ENCODE results near the gene OTUD3. TPM values are rescaled to one million over a fixed set of nuclear protein-coding genes. Genes with fewer than 3 reads are reported as not detected.

The OTUD3 gene
- total and polyA plus RNA-seq, 11 donors: 1.8 to 6.3 (median 4.0) TPM

- H3K4me1 ChIP-seq: peaks cover 4 to 40% (median 14%) of the 10 kb centered on the region in 12 donors
- no peak for ATAC-seq
- TF ChIP-seq CTCF (IDR thresholded peaks at IDR 0.05) (no peak), POLR2A (IDR thresholded peaks at IDR 0.05) (no peak)
- H3K9me3 ChIP-seq: no peaks in the 10 kb centered on the region
- WGBS, 4 donors: 91 to 96% (median 93%) methylated on average over 2 of the region's 2 CpGs
- H3K4me3 ChIP-seq: no peak overlapping the region
- no peaks in the 10 kb centered on the region for H3K27me3 ChIP-seq
- peaks cover 0 to 12% (median 4%) of the 10 kb centered on the region in 9 donors for H3K36me3 ChIP-seq
- intact Hi-C loops (cut with DNase I): no loop called here
- no peak overlapping the region for H3K27ac ChIP-seq
- DNase-seq: no peak
These were observed 3.6 kb downstream of the OTUD3 start for GRCh38 chr1:19885821-19886220.

DNA sequence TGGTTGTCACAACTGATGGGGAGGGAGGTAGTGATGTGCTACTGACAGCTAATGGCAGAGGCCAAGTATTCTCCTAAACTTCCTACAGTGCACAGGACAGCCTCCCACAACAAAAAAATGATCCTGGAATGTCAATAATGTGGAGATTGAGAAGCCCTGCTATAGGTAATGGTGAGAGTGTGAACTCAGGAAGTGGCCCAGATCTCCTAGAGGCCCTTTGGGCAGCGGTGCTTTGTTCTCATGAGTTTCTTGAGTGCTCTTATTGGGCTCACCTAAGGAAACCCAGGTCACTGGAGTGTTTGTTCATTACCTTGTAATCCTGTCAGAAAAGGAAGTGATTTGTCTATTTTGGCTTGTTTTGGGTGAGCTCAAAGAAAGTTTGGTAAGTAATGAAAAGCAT is 5.9 kb downstream of the OTUD3 start:
- intact Hi-C loops (cut with DNase I): no loop called here
- ATAC-seq (no peak), DNase-seq (no peak)
- Histone ChIP-seq H3K27me3 (no peaks in the 10 kb centered on the region), H3K9me3 (no peaks in the 10 kb centered on the region), H3K4me3 (no peak overlapping the region), H3K27ac (no peak overlapping the region), H3K36me3 (peaks cover 0 to 35% (median 27%) of the 10 kb centered on the region in 9 donors), H3K4me1 (peaks cover 2 to 34% (median 9%) of the 10 kb centered on the region in 12 donors)
- TF ChIP-seq CTCF (IDR thresholded peaks at IDR 0.05): no peak
- TF ChIP-seq POLR2A (IDR thresholded peaks at IDR 0.05): no peak
- 69 to 94% (median 91%) methylated on average over 1 of the region's 1 CpG for WGBS, 4 donors

GRCh38 chr1:19889656-19890055 is 7.5 kb downstream of the OTUD3 start:
- intact Hi-C loops (cut with DNase I): no loop called here
- ATAC-seq: no peak
- no peak for TF ChIP-seq CTCF (IDR thresholded peaks at IDR 0.05)
- TF ChIP-seq POLR2A (IDR thresholded peaks at IDR 0.05): no peak
- Histone ChIP-seq H3K9me3 (no peaks in the 10 kb centered on the region), H3K4me3 (no peak overlapping the region), H3K27me3 (no peaks in the 10 kb centered on the region), H3K36me3 (peaks cover 0 to 50% (median 42%) of the 10 kb centered on the region in 9 donors), H3K4me1 (peaks cover 0 to 20% (median 0%) of the 10 kb centered on the region in 12 donors), H3K27ac (no peak overlapping the region)
- no peak for DNase-seq

- no peak for DNase-seq
- H3K27me3 ChIP-seq: no peaks in the 10 kb centered on the region
- ATAC-seq: no peak
- no peak overlapping the region for H3K27ac ChIP-seq
- H3K4me1 ChIP-seq: peaks cover 0 to 5% (median 0%) of the 10 kb centered on the region in 12 donors
- intact Hi-C loops (cut with DNase I): no loop called here
- 92 to 97% (median 93%) methylated on average over 3 of the region's 3 CpGs for WGBS, 4 donors
- no peaks in the 10 kb centered on the region for H3K9me3 ChIP-seq
- H3K4me3 ChIP-seq: no peak overlapping the region
- TF ChIP-seq CTCF (IDR thresholded peaks at IDR 0.05): no peak
- TF ChIP-seq POLR2A (IDR thresholded peaks at IDR 0.05): no peak
- peaks cover 0 to 72% (median 65%) of the 10 kb centered on the region in 9 donors for H3K36me3 ChIP-seq
These were observed 9.9 kb downstream of the OTUD3 start for GRCh38 chr1:19892129-19892528.
